HL-60/S4 (cell line): ENCODE results near the gene ZMIZ1.

Source experiments
- in situ Hi-C: fragments of 300-500 bp; cut with MboI; formaldehyde crosslinking; loops from 2 replicates; pipeline ENCODE4 v1.14.3; 2022; ENCODE audit warnings: low sequenced_read_pairs

Gene ZMIZ1

GRCh38 chr10:79197558-79197957 lies 128.8 kb downstream of the ZMIZ1 start:
- in situ Hi-C loops: loop anchor here (10.0 to 25.0 kb wide), 2 partner anchors 985 to 1153 kb away; no protein-coding TSS in a partner anchor

GRCh38 chr10:79200346-79200745 lies 131.6 kb downstream of the ZMIZ1 start:
- in situ Hi-C loops: no loop called here

- in situ Hi-C loops: no loop called here
Observed at GRCh38 chr10:79201706-79202105, 132.9 kb downstream of the ZMIZ1 start.

GRCh38 chr10:79202188-79203013 lies 133.6 kb downstream of the ZMIZ1 start:
- in situ Hi-C loops: no loop called here

- in situ Hi-C loops: no loop called here
Observed at GRCh38 chr10:79203014-79203644, 134.4 kb downstream of the ZMIZ1 start.

GRCh38 chr10:79203833-79204232 lies 135.1 kb downstream of the ZMIZ1 start:
- in situ Hi-C loops: no loop called here

GRCh38 chr10:79206300-79207095 lies 137.7 kb downstream of the ZMIZ1 start:
- in situ Hi-C loops: no loop called here

- in situ Hi-C loops: no loop called here
Observed at GRCh38 chr10:79207096-79207357, 138.3 kb downstream of the ZMIZ1 start.

GRCh38 chr10:79207726-79208125 lies 139.0 kb downstream of the ZMIZ1 start:
- in situ Hi-C loops: no loop called here

- in situ Hi-C loops: no loop called here
Observed at GRCh38 chr10:79208251-79208983, 139.7 kb downstream of the ZMIZ1 start.

GRCh38 chr10:79209340-79209739 lies 140.6 kb downstream of the ZMIZ1 start:
- in situ Hi-C loops: no loop called here

GRCh38 chr10:79209831-79210230 lies 141.1 kb downstream of the ZMIZ1 start:
- in situ Hi-C loops: no loop called here

- in situ Hi-C loops: no loop called here
Observed at GRCh38 chr10:79210672-79211071, 141.9 kb downstream of the ZMIZ1 start.

- in situ Hi-C loops: no loop called here
Observed at GRCh38 chr10:79211616-79212015, 142.8 kb downstream of the ZMIZ1 start.

GRCh38 chr10:79215531-79215930 lies 146.8 kb downstream of the ZMIZ1 start:
- in situ Hi-C loops: no loop called here

GRCh38 chr10:79219322-79219957 lies 150.7 kb downstream of the ZMIZ1 start:
- in situ Hi-C loops: no loop called here

- in situ Hi-C loops: no loop called here
Observed at GRCh38 chr10:79220307-79220706, 151.5 kb downstream of the ZMIZ1 start.

- in situ Hi-C loops: no loop called here
Observed at GRCh38 chr10:79221110-79222051, 152.6 kb downstream of the ZMIZ1 start.

GRCh38 chr10:79222186-79222585 lies 153.4 kb downstream of the ZMIZ1 start:
- in situ Hi-C loops: no loop called here
